ENCODE results near the gene KIAA1143.
A peak's percentile ranks its signal among the peaks of the same experiment; 100 is the strongest.

Gene KIAA1143

DNA sequence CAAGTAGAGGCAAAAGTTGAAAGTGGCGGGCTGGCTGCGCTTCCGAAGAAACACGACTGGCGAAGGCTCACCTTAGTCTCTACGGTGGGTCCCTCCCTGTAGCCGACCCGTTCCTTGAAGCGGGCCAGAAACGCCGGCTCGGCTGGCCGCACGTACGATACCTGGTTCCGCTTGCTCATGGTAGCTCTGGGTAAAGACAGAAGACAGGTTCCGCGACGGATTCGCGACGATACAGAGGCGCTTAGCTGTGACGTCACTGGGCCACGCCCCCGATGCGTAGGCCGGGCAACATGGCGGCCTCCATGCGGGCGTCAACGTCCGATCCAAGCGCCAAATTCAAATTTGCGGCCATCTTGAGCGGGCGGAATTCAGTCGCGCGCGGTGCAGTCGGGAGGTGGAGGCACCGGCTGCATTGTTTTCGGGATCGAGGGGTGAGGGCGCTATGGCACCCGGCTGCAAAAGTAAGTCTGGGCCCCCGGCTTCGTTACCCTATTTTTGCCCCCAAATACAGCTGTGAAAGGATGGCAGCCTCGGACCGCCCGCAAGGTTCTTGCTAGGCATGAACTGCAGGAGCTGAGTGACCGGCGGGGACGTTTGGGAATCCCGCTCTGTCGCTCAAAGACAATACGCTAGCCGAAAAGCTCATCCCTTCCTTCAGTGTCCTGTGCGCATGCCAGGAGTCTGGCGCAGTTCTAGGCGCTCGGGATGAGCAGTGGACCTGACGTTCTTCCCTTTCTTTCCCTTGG is at the start of gene KIAA1143, which contains the start of gene KIF15:
TSS of gene KIAA1143 (minus strand) at position 196 of the 746 bp plus-strand sequence. CDS start at position 179, 17 bp downstream.
TSS of gene KIF15 (plus strand) at position 371 of the 746 bp plus-strand sequence. CDS start at position 443, 72 bp downstream.
- DNase-seq (ENCODE audit: low read depth): peak; percentile 97

- no peak for DNase-seq (ENCODE audit: low read depth)
Measured at GRCh38 chr3:44805960-44806359, 44.5 kb upstream of the KIAA1143 start.

DNA sequence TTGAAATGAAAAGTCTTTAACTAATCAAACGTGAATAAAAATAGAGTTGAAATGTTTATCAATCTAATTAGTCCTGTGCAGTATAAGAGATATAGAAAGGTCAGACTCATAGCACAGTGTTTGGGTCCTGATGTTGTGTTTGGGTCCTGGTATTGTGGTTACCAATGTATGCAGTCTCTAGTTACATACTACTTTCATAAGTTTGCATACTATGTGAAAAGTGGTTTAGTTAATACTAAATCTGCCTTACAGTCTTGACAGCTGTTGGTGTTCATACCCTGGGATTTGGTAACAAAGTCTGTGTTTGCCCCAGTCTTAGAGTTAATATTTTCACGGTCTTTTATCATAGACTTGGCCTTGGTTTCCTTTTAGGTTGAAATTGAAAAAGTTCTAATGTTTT is 41.9 kb upstream of the KIAA1143 start:
- no peak for DNase-seq (ENCODE audit: low read depth)

DNA sequence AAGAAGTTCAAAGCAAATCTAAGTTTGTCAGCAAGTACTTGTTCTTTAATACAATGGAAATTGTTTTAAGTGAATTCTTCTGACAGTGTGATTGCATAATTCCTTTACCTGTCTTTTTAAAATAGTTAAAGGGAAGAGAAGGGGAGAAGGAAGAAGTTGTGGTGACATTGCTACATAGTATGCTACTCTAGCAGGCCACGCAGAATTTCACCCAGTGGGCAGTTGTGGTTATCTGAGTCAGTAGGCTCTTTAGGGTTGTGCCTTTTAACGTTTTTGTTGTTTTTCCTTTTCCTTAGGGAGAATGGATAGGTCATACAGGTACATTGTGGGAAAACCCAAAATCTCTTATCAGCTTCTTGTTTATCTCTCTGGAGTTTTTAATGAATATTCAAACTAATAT is 40.6 kb upstream of the KIAA1143 start:
- no peak for DNase-seq (ENCODE audit: low read depth)

GRCh38 chr3:44795197-44795596 is 33.8 kb upstream of the KIAA1143 start:
- no peak for DNase-seq (ENCODE audit: low read depth)

- no peak for DNase-seq (ENCODE audit: low read depth)
Measured at GRCh38 chr3:44782891-44783290, 21.5 kb upstream of the KIAA1143 start.

DNA sequence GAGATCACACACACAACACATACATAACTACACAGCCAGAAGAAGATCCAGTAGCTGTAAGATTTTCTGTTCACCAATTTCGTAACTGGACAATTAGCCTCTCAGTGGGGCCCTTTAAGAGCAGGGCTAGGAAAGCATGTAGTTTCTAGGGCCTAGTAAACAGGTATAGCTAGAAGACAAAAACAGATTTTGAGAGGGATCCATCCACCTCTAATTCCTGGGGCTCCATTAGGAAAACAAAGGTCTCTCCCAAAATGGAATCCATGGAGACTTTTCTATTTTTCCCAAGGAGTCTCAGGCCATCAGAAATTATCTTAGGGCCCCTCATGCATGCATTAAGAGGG is 10.7 kb upstream of the KIAA1143 start:
- DNase-seq (ENCODE audit: low read depth): no peak

- no peak for DNase-seq (ENCODE audit: low read depth)
Measured at GRCh38 chr3:44771424-44772098, 10.1 kb upstream of the KIAA1143 start.

GRCh38 chr3:44764248-44764647 is 2.8 kb upstream of the KIAA1143 start:
- DNase-seq (ENCODE audit: low read depth): no peak

- DNase-seq (ENCODE audit: low read depth): no peak
Measured at GRCh38 chr3:44762690-44763089, 1.3 kb upstream of the KIAA1143 start.

GRCh38 chr3:44762170-44762677 is 805 bp upstream of the KIAA1143 start:
- DNase-seq (ENCODE audit: low read depth): no peak

DNA sequence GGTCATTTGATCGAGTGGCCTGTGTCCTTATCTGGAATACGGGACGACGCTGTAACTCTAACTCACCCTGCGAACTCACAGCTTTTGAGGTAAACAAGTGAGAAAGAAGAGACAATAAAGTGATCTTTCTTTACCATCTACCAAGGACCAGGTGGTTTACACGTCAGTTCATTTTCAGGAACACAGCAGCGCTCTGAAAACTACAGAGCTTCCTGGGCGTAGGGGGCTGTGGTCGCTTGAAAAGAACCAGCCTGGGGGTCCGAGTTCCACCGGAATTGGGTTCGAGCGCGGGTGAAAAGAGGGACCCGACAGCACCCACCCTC is 357 bp downstream of the KIAA1143 start:
- no peak for DNase-seq (ENCODE audit: low read depth)

DNA sequence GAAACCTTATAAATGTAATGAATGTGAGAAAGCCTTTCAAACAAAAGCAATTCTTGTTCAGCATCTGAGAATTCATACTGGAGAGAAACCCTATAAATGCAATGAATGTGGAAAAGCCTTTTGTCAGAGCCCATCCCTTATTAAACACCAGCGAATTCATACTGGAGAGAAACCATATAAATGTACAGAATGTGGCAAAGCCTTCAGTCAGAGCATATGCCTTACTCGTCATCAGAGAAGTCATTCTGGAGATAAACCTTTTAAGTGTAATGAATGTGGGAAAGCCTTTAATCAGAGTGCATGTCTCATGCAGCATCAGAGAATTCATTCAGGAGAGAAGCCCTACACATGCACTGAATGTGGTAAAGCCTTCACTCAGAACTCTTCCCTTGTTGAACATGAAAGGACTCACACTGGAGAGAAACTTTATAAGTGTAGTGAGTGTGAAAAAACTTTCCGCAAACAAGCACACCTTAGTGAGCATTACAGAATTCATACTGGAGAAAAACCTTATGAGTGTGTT is 26.7 kb downstream of the KIAA1143 start:
- no peak for DNase-seq (ENCODE audit: low read depth)

- peak; percentile 84 for DNase-seq (ENCODE audit: low read depth)
Measured at GRCh38 chr3:44729384-44729910, 32.0 kb downstream of the KIAA1143 start, which contains the start of gene ZNF501. Gene ZNF501, plus strand, starts transcription at chr3:44729635. Its CDS starts 4,787 bp downstream, at chr3:44734422.

GRCh38 chr3:44722103-44722401 is 39.4 kb downstream of the KIAA1143 start:
- no peak for DNase-seq (ENCODE audit: low read depth)

DNA sequence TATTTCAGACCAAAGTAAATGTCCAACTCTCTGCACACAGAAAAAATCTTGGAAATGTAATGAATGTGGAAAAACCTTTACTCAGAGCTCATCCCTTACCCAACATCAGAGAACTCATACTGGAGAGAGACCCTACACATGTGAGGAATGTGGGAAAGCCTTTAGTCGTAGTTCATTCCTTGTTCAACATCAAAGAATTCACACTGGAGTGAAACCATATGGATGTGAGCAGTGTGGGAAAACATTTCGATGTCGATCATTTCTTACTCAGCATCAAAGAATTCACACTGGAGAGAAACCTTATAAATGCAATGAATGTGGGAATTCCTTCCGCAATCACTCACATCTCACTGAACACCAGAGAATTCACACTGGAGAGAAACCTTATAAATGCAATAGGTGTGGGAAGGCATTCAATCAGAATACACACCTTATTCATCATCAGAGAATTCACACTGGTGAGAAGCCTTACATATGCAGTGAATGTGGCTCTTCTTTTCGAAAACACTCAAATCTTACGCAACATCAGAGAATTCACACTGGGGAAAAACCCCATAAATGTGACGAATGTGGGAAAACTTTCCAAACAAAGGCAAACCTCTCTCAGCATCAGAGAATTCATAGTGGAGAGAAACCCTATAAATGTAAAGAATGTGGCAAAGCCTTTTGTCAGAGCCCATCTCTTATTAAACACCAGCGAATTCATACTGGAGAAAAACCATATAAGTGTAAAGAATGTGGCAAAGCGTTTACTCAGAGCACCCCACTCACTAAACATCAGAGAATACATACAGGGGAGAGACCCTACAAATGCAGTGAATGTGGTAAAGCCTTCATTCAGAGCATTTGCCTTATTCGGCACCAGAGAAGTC is 40.0 kb downstream of the KIAA1143 start:
- no peak for DNase-seq (ENCODE audit: low read depth)

- peak; percentile 54 for DNase-seq (ENCODE audit: low read depth)
Measured at GRCh38 chr3:44712455-44713075, 48.9 kb downstream of the KIAA1143 start, which contains the start of gene ZNF502. Gene ZNF502, plus strand, starts transcription at chr3:44712660. Its CDS starts 7,602 bp downstream, at chr3:44720262.

Data from activated T-cell treated with anti-CD3 and anti-CD28 coated beads for 48 hours (primary cell).